K562 treated with DMSO at 1 percent for 4 hours (cell line): ENCODE data around the gene ANKLE1. TPM values are rescaled to one million over a fixed set of nuclear protein-coding genes. Genes with fewer than 3 reads are reported as not detected.

ENCODE experiments used
- total RNA-seq: library from RNA; unstranded; fragments of 300-600 nt; gene quantifications from 2 replicates; pipeline ENCODE4 v1.2.3, GENCODE V29; 2022; ENCODE audit not compliant: insufficient read depth

Gene ANKLE1
- 2.9 and 4.2 TPM in 2 replicates for total RNA-seq

DNA sequence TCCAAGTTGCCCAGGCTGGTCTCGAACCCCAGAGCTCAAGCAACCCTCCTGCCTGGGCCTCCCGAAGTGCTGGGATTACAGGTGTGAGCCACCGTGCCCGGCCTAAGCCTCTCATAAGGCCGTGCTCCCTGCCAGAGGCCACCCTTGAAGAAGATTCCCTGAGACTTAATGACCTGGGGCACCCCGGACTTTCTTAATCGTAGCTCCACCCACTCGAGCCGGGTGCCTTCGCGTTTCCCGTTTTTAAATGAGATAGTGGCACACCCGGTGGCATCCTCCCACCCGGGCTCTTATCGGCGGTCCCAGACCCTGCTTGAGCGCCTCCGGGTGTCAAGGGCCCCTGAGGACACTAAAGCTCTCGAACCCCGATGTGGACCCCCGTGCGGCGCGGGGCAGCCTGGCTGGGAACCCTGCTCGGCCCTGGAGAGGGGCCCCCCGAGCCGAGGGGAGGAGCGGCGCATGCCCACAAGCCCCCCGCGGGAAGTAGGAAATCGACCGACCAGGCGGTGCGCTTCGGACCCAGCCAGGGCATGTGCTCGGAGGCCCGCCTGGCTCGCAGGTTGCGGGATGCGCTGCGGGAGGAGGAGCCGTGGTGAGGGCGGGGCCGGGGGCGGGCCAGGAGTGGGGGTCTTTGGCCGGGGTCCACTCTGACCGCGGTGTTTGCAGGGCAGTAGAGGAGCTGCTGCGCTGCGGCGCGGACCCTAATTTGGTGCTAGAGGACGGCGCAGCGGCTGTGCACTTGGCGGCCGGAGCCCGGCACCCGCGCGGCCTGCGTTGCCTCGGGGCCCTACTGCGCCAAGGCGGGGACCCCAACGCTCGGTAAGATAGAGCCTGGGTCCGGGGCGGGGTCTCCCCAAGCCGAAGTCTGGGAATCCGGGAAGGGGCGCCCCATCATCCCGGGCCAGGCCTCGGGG lies at the start of gene ANKLE1:
Gene ANKLE1, plus strand, starts transcription at position 511 of the 914 bp plus-strand sequence. Its CDS starts 20 bp downstream, at position 531.

GRCh38 chr19:17245535-17245984 lies 36.1 kb upstream of the ANKLE1 start, which contains the start of gene NR2F6:
Gene NR2F6 (minus strand): TSS chr19:17245919. CDS start chr19:17245220, 699 bp downstream.

DNA sequence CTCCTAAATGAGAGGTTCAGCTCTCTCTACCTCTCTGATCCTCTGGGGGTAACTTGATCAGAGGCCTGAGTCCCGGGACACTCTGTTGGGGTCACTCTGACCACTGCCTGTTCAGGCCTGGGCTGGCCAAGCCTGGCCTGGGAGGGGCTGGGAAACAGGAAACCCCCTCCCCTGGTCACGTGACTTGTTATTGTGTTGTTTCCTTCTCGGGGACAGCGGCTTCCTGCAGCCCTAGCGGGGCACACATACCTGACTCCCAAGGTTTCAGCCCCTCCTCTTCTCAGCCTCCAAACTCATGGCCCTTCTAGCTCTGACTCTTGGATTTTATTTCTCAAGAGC lies 17.1 kb upstream of the ANKLE1 start, which contains the start of gene USHBP1:
Gene USHBP1, minus strand, starts transcription at position 105 of the 339 bp plus-strand sequence. CDS start 446 bp downstream, outside the sequence.

DNA sequence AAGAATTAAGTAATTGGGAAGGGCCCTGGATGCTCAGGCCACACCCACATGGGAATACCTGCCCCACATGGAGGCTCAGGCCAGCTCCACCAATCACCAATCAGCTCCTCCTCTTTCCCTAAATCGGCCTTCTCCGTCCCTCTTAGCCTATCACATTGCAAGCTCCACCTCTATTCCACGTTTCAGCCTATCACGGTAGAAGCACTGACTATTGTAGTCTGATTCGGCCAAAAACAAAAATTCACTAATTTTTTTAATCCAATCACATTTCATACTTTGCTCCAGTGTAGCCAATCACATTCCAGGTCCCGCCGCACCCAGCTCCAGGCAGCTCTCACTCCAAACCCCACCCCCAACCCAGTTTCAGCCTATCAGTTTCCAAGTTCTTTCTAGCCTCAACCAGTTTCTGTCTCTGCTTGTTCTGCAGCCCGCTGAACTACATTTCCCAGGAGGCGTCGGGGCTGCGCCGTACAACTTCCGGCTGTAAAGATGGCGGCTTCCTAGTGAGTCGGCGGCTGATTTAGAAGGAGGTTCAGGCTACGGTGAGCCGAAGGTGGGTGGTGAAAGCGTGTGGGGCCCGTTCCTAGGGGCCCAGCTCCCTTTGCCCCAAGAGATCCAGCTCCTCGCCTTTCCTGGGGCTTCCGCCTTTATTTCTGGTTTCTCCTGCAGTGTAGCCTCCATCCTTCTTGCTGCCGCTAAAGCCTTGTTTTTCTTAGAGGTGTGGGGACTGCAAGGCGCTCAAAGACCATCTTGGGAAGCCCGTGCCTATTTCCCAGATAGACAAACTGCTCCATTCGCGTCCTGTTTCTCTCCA lies 14.5 kb upstream of the ANKLE1 start, which contains the start of gene BABAM1:
Gene BABAM1, plus strand, starts transcription at position 469 of the 814 bp plus-strand sequence. CDS start 1,364 bp downstream, outside the sequence.

DNA sequence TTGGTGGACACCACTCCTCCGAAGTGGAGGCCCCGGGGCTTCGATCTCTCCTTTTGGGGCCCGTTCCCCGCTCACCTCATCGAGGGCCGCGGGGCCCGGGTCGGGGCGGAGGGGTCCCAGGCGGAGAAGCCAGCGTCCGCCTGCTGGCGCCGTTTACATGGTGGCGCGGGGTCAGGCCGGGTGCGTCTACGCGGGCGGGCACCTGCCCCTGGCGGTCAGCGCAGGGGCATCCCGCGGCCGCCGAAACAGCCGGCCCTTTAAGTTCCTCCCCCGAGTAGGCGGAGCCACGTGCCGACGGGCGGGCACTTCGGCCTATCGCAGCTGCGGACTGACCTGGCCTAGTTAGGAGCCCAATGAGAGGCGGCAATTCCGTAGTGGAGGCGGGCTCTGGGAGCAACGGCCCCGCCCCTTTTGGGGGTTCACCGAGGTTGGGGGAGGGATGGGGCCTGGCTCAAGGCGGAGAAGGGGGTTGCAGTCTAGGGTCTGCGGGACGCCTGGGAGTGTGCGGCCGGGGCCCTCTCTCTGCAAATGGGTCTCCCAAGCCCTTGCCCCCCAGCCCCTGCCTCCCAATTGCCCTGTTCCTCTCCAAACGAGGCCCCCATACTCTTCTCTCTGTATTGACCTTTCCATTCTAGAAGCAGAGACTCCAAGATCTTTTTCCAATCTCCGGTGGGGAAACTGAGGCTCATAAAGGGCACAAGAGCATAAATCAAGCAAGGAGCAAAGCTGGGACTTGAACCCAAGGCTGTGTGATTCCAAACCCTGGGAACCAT lies 21.7 kb downstream of the ANKLE1 start, which contains the start of gene ABHD8:
Gene ABHD8, minus strand, starts transcription at position 259 of the 773 bp plus-strand sequence. CDS start 1,809 bp downstream, outside the sequence.

GRCh38 chr19:17305517-17306284 lies 24.0 kb downstream of the ANKLE1 start, which contains the start of gene MRPL34:
Gene MRPL34 (plus strand): TSS chr19:17305872. CDS start chr19:17305893, 21 bp downstream.

DNA sequence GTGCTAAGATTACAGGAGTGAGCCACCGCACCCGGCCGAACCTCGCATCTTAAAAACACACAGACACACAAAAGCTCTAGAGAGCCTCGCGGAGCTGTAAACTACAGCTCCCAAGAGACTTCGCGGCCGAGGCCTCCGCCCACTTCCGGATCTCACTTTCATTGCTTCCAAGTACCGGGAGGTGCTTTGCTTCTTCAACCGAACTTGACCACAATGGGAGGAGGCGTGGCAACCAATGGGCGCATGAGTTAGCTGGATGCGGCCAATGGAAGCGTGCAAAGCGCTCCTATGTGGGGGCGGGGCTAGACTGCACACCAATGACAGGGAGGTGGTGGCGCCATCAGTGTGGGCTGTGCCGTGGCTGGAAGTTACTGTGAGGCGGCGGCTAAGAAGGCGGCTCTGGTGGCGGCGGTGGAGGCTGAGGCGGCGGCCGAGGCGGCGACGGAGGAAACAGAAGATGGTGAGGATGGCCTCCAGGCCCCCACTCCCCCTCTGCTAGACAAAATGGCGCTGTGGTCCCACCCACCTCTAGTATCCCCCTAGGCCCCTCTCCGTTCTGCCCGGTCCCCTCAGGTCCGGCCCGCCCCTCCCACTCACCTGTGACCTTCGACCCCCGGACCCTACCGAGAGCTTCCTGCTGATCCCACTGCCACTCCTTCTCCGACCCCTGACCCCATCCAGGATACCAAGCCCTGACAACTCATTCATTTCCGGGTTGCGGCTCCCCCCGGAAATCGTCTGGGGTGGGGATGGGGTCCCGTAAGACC lies 27.7 kb downstream of the ANKLE1 start, which contains the start of gene DDA1:
Gene DDA1, plus strand, starts transcription at position 366 of the 767 bp plus-strand sequence. Its CDS starts 92 bp downstream, at position 458.

DNA sequence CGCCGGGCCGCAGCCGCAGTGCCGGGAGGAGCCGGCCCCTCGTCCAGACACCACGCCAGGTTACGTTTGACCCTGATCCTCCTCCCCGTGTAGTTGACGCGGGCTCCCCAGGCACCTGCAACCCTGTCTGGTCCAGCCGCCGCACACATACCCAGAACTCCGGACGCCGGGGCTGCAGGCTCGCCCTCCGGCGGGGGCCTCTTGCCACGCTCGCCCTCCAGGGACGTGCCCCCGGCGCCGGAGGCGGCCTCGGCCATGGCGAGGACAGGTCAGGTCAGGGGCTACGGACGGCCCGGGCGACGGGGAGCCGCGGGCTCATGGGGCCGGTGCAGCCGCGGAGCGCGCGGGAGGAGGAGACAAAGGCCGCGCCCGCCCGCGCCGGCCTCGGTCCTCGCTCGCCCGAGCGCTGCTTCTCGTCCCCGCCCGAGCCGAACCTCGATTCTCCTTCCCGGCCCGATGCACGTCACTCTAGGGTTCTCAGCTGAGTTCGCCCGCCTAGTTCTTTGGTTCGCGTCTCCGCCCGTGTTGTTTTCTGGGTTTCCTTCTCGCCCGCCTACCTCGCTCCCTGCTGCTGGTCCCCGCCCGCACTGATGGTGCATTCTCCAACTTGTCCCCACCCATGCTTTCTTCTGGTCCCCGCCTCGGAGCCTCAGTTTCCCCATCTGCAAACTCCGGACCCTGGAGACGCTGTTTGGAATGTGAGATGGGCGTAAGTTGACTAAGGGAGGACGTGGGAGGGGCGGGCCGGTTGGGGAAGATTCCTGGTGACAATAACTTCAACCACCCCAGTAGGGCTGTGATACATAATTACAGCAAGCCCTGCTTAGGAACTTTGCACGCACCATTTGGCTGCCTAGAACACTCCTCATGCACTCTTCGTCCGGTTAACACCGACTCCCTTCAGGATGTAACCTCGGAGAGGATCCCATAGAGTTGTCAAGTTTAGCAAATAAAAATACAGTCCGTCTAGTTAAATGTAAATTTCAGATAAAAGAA lies 53.0 kb downstream of the ANKLE1 start, which contains the start of gene ANO8:
Gene ANO8, minus strand, starts transcription at position 442 of the 996 bp plus-strand sequence. Its CDS starts 185 bp downstream, at position 257.

Other genes starting within 250 kb of the ANKLE1 start
- 24.9 and 28.3 TPM in 2 replicates for gene HAUS8, start 206.4 kb upstream of the ANKLE1 start, total RNA-seq
- gene MYO9B, start 206.1 kb upstream of the ANKLE1 start, total RNA-seq = 69.4 and 79.7 TPM in 2 replicates
- gene USE1, start 66.5 kb upstream of the ANKLE1 start, total RNA-seq = 39.2 and 46.9 TPM in 2 replicates
- 60.4 and 70.3 TPM in 2 replicates for gene OCEL1, start 55.7 kb upstream of the ANKLE1 start, total RNA-seq
- 129 and 155 TPM in 2 replicates for gene NR2F6, start 36.0 kb upstream of the ANKLE1 start, total RNA-seq
- gene USHBP1, start 17.2 kb upstream of the ANKLE1 start, total RNA-seq = not detected in 2 replicates
- 90.0 and 120 TPM in 2 replicates for gene BABAM1, start 14.5 kb upstream of the ANKLE1 start, total RNA-seq
- 28.5 and 38.4 TPM in 2 replicates for gene ABHD8, start 21.5 kb downstream of the ANKLE1 start, total RNA-seq
- gene MRPL34, start 24.0 kb downstream of the ANKLE1 start, total RNA-seq = 106 and 115 TPM in 2 replicates
- gene DDA1, start 27.7 kb downstream of the ANKLE1 start, total RNA-seq = 48.4 and 62.2 TPM in 2 replicates
- gene ANO8, start 53.0 kb downstream of the ANKLE1 start, total RNA-seq = 7.5 and 12.0 TPM in 2 replicates
- 58.9 and 72.2 TPM in 2 replicates for gene GTPBP3, start 55.7 kb downstream of the ANKLE1 start, total RNA-seq
- 1.4 TPM in 1 of 2 replicates, not detected in the other for gene PLVAP, start 95.4 kb downstream of the ANKLE1 start, total RNA-seq
- gene CCDC194, start 112.3 kb downstream of the ANKLE1 start, total RNA-seq = 1.3 TPM in 1 of 2 replicates, not detected in the other
- 559 and 568 TPM in 2 replicates for gene BST2, start 123.7 kb downstream of the ANKLE1 start, total RNA-seq
- gene MVB12A, start 138.1 kb downstream of the ANKLE1 start, total RNA-seq = 75.4 and 81.5 TPM in 2 replicates
- gene TMEM221, start 166.8 kb downstream of the ANKLE1 start, total RNA-seq = not detected in 2 replicates
- not detected in 2 replicates for gene NXNL1, start 179.0 kb downstream of the ANKLE1 start, total RNA-seq
- 2.2 and 3.1 TPM in 2 replicates for gene SLC27A1, start 188.6 kb downstream of the ANKLE1 start, total RNA-seq
- 171 and 183 TPM in 2 replicates for gene PGLS, start 229.7 kb downstream of the ANKLE1 start, total RNA-seq